T-helper 1 cell treated with Interleukin-12 subunit alpha and Interleukin-12 subunit beta and Interleukin-4 antibody, amounts not matched to agents 30 μg/mL and 1 μg/mL, for 36 hours (primary cell): ENCODE data around the gene KLHL17.

ENCODE experiments used
- H3K27ac Mint-ChIP-seq: one replicate; pipeline ENCODE4 v1.8.0; 2021; ENCODE audit warnings: mild to moderate bottlenecking, mixed read lengths
- H3K27me3 Mint-ChIP-seq: one replicate; pipeline ENCODE4 v1.8.0; 2021; ENCODE audit warnings: low read depth, mixed read lengths
- H3K36me3 Mint-ChIP-seq: one replicate; pipeline ENCODE4 v1.8.0; 2021; ENCODE audit warnings: low read depth, mixed read lengths
- H3K4me1 Mint-ChIP-seq: one replicate; pipeline ENCODE4 v1.8.0; 2021; ENCODE audit warnings: low read depth, mixed read lengths
- H3K4me3 Mint-ChIP-seq: one replicate; pipeline ENCODE4 v1.8.0; 2021; ENCODE audit warnings: mild to moderate bottlenecking, moderate library complexity, mixed read lengths
- H3K9me3 Mint-ChIP-seq: one replicate; pipeline ENCODE4 v1.8.0; 2021; ENCODE audit warnings: mixed read lengths

Gene KLHL17

DNA sequence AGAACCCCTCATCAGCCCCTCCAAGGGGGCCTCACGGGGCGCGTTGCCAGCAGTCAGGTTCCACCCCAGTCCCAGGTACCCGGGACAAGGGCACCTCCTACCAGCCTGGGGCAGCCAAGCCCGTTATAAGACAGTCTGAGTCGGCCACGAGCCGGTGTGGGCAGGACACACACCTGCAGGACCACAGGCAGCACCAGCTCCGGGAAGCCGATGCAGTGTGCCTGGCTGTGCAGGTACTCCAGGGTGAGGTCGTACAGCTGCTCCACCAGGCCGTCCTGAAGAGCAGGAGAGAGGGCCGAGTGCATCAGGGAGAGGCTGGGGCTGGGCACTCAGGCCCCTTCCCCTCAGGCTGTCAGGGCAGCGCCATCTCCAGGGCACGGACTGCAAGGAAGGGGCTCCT, 12.4 kb upstream of the KLHL17 start:
- Mint-ChIP-seq H3K4me3 (no peak overlapping the region), H3K9me3 (no peaks in the 10 kb centered on the region), H3K27ac (no peak overlapping the region), H3K27me3 (peaks cover 4% of the 10 kb centered on the region), H3K36me3 (peaks cover 30% of the 10 kb centered on the region), H3K4me1 (no peaks in the 10 kb centered on the region)

DNA sequence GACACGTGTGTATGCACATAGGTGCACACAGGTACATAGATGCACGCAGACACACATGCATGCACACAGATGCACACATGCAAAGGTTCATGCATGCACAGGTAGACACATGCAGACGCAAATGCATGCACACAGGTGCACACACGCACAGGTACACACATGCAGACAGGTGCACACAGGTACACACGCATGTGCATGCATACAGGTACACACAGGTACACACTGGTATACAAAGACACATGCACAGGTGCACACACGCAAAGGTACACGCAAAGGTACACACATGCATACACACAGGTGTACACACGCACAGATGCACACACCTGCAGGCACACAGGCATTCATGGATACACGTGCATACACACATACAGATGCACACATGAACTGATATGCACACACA, 10.1 kb upstream of the KLHL17 start:
- Mint-ChIP-seq H3K4me3 (no peak overlapping the region), H3K27me3 (no peaks in the 10 kb centered on the region), H3K36me3 (peaks cover 40% of the 10 kb centered on the region), H3K4me1 (no peaks in the 10 kb centered on the region), H3K9me3 (no peaks in the 10 kb centered on the region), H3K27ac (no peak overlapping the region)

DNA sequence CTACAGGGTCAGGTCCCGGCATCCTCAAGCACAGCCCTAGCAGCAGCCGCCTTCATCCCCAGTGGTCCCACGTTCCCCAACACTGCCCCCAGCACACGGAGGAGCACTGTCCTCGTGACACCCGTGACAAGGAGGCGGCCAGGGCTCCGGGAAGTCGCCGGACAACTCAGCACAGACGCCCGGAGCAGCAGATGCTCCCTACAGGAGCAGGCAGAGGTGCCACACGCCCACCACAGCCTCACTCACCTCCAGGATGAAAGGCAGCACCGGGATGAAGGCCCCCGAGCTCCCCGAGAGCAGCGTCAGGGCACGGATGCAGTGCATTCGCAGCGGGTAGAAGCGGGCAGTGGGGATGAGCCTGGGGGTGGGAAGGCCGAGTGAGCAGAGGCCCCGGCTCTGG, 9.5 kb upstream of the KLHL17 start:
- no peak overlapping the region for H3K27ac Mint-ChIP-seq
- H3K27me3 Mint-ChIP-seq = no peaks in the 10 kb centered on the region
- no peak overlapping the region for H3K4me3 Mint-ChIP-seq
- H3K9me3 Mint-ChIP-seq = no peaks in the 10 kb centered on the region
- H3K36me3 Mint-ChIP-seq = peaks cover 37% of the 10 kb centered on the region
- no peaks in the 10 kb centered on the region for H3K4me1 Mint-ChIP-seq

DNA sequence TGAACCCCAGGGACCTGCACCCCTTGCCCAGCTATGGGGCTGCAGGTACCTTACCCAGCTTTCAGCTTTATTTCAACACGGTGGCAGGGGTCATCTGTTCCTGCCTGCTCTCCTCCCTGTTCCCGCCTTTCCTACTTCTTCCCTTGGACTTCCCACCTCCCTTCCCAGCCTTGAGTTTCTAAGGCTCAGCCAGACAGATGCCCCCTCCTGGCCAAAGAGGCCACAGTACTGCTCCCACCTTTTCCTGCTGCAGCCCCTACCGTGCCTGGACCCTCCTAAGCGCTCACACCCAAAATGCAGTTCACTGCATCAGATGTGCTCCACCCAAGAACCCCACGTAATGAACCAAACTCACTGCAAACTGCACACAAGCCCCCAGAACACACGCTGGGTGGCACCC, 9.0 kb upstream of the KLHL17 start:
- peaks cover 36% of the 10 kb centered on the region for H3K36me3 Mint-ChIP-seq
- no peak overlapping the region for H3K4me3 Mint-ChIP-seq
- H3K9me3 Mint-ChIP-seq = no peaks in the 10 kb centered on the region
- H3K27ac Mint-ChIP-seq = no peak overlapping the region
- H3K4me1 Mint-ChIP-seq = no peaks in the 10 kb centered on the region
- H3K27me3 Mint-ChIP-seq = no peaks in the 10 kb centered on the region

DNA sequence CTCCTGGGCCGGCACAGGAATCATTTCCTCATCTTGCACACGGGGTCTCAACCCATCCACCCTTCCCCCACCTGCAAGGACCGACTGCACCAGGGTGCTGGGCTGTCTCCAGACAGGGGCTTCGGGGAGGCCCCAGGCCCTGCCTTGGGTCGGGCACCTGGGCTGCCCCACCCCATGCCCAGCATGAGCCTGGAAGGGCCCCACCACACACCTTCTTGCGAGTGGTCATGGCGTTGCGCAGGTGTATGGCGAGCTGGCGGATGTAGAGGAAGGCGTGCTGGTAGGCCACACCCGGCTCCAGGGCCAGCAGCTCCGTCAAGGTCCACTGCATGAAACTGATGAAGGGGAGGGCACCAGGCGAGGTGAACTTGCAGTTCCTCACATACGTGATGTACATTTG, 8.2 kb upstream of the KLHL17 start:
- Mint-ChIP-seq H3K4me3 (no peak overlapping the region), H3K36me3 (peaks cover 35% of the 10 kb centered on the region), H3K9me3 (no peaks in the 10 kb centered on the region), H3K27ac (no peak overlapping the region), H3K27me3 (no peaks in the 10 kb centered on the region), H3K4me1 (no peaks in the 10 kb centered on the region)

DNA sequence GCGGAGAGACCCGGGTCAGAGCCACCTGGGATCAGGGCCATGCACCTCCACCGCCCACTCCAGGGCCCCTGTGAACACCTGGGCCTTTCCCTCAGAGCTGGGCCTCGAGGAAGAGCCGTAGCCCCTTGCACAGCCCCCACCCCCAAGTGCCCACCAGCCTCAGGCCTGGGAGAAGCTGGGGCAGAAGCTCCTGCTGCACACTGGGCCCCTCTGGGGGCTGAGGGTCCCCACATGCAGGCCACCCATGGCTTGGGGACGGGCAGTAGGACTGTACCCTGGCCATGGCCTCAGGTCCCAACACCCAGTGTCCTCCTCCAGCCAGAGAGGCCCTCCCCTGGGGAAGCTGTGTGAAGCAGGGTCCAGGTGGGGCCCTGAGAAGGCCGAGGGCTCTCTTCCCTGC, 7.8 kb upstream of the KLHL17 start:
- Mint-ChIP-seq H3K27ac (no peak overlapping the region), H3K4me3 (no peak overlapping the region), H3K9me3 (no peaks in the 10 kb centered on the region), H3K27me3 (no peaks in the 10 kb centered on the region), H3K4me1 (peaks cover 4% of the 10 kb centered on the region), H3K36me3 (peaks cover 34% of the 10 kb centered on the region)

DNA sequence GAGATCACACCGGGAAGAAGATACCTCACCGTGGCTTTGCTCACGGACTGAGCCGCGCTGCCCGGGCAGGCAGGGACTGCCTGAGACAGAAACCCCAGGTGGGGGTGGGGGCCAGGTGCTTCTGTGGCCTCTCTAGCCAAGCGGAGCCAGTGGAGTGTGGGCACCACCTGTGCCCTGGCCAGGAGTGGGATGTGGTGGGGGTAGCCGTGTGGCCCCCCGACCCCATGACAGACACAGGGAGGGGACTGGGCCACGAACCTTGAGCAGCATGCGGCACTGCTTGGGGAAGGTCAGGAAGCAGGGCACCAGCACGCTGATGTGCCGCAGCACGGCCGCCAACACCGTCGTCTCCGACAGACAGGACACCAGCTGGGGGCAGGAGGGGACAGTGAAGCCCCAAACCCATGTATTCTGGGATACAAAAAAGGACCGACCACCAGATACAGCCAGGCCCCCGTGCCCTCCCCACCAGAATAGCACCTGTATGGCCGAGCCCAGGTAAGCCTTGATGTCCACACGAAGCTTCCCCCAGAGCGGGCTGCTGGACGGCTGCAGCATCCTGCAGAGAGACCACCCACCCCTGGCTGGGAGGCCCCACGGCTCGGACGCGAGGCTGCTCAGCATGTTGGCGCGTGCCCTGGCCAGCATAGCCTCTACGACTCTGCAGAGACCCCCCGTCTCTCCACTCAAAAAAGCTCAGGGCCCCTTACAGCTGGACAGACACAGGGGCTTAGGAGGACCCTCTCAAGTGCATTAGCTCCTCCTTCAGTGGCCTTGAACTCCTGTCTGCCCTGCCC, 6.7 kb upstream of the KLHL17 start:
- H3K4me3 Mint-ChIP-seq = no peak overlapping the region

DNA sequence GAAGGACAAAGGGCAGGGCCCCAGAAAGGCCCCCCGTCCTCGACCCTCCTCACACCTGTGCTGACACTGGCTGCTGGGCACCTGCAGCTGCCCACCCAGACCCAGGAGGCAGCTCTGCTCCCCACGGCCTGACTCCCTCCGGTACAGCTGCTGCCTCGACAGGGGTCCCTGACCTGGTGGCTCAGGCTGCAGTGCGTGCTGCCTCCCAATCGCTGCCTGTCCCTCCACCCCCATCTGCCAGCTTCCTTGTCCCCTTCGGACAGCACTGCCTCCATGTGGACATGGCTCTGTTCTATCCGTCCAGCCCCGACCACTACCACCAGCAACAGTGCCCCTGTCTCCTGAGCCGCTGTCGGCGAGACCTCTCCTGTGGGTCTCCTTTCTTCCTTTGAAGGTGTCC, 5.5 kb upstream of the KLHL17 start:
- Mint-ChIP-seq H3K4me3 (no peak overlapping the region), H3K36me3 (peaks cover 28% of the 10 kb centered on the region), H3K27me3 (no peaks in the 10 kb centered on the region), H3K9me3 (no peaks in the 10 kb centered on the region), H3K27ac (no peak overlapping the region), H3K4me1 (peaks cover 9% of the 10 kb centered on the region)

More for the DNA sequence above, 6.7 kb upstream of the KLHL17 start:
- peaks cover 33% of the 10 kb centered on the region for H3K36me3 Mint-ChIP-seq
- no peaks in the 10 kb centered on the region for H3K27me3 Mint-ChIP-seq
- peaks cover 9% of the 10 kb centered on the region for H3K4me1 Mint-ChIP-seq
- no peak overlapping the region for H3K27ac Mint-ChIP-seq
- H3K9me3 Mint-ChIP-seq = no peaks in the 10 kb centered on the region

DNA sequence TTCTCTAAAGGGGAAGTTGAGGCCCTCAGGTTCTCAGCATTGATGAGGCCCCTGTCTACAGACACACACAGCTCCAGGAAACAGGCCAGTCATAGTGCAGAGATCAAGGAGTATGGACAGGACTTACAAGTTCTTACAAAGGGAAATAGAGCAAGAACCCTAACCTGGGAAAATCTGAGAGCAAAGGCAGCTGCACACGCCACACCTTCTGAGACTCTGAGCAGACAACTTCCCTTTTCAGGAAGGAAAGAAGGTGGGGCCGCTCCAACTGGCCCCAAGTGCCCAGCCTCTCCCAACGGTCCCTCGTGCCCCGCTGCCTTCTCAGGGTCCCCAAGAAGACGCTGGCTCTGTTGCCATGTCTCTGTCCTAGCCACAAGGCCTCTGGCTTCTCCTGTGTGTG, 4.9 kb upstream of the KLHL17 start:
- Mint-ChIP-seq H3K9me3 (no peaks in the 10 kb centered on the region), H3K36me3 (peaks cover 23% of the 10 kb centered on the region), H3K27ac (peak overlapping the region; percentile 10)

DNA sequence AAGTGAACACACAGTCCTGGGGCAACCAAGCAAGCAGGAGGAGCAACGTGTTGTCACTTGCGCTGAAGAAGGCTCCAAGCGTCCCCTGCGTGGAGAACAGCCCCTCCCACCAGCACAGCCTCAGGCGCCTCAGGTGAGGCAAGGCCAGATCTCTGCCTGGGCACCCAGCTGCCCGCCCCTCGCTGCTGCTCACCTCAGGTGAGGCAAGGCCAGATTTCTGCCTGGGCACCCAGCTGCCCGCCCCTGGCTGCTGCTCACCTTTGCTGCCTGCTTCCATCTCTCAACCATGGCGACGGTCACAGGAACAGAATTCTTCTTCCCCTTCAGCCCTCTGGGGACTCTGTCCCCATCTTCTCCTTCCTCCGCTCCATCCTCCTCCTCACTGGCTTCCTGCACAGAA, 3.7 kb upstream of the KLHL17 start:
- H3K9me3 Mint-ChIP-seq = no peaks in the 10 kb centered on the region
- no peaks in the 10 kb centered on the region for H3K27me3 Mint-ChIP-seq
- peaks cover 14% of the 10 kb centered on the region for H3K36me3 Mint-ChIP-seq
- H3K4me1 Mint-ChIP-seq = peaks cover 9% of the 10 kb centered on the region
- no peak overlapping the region for H3K27ac Mint-ChIP-seq
- H3K4me3 Mint-ChIP-seq = no peak overlapping the region

More for the DNA sequence above, 4.9 kb upstream of the KLHL17 start:
- H3K4me1 Mint-ChIP-seq = peaks cover 9% of the 10 kb centered on the region
- no peak overlapping the region for H3K4me3 Mint-ChIP-seq
- H3K27me3 Mint-ChIP-seq = no peaks in the 10 kb centered on the region

DNA sequence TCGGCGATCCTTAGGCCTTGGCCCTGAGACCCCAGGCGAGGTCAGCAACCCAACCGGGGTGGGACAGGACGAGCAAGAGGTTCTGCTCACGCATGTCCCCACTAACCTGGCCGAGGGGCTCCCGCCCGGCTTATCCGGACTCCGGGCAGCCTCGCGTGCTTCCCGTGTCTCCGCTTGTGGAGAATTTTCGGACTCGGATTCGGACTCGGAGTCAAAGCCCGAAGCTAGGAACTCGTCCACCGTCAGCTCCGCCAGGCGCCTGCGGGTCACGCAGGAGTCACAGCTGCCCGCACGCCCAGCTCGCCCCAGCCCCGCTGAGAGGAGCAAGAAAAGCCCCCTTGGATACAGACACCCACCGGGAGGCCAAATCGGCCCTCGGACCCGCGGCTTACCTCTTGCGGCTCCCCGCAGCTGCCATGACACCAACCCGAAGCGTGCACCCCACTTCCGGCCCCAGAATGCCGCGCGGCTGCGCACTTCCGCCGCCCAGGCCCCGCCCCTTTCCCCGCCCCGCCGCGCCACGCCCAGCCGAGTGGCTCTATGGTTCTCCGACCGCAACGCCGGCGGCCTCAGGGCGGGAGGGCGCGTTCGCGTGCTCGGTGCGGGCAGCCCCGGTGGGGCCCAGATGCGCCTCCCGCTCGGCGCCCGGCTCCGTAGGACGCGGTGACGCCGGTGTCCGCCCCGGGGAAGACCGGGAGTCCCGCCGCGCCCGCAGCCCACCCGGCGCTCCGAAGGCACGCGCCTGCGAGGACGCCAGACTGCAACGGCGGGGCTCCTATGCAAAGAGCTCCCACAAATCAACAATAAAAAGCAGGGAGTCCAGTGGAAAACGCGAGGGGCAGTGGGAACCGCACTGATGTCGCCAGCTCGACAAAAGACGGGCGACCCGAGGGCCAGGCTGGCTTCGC, 1.3 kb upstream of the KLHL17 start, which contains the start of gene NOC2L:
Gene NOC2L, minus strand, starts transcription at position 434 of the 908 bp plus-strand sequence. Its CDS starts 16 bp downstream, at position 418.
- Mint-ChIP-seq H3K4me1 (peaks cover 12% of the 10 kb centered on the region), H3K36me3 (peaks cover 9% of the 10 kb centered on the region), H3K27ac (peak within 1 kb of the TSS; percentile 87), H3K4me3 (peak within 1 kb of the TSS; percentile 99), H3K9me3 (no peaks in the 10 kb centered on the region), H3K27me3 (no peaks in the 10 kb centered on the region)

DNA sequence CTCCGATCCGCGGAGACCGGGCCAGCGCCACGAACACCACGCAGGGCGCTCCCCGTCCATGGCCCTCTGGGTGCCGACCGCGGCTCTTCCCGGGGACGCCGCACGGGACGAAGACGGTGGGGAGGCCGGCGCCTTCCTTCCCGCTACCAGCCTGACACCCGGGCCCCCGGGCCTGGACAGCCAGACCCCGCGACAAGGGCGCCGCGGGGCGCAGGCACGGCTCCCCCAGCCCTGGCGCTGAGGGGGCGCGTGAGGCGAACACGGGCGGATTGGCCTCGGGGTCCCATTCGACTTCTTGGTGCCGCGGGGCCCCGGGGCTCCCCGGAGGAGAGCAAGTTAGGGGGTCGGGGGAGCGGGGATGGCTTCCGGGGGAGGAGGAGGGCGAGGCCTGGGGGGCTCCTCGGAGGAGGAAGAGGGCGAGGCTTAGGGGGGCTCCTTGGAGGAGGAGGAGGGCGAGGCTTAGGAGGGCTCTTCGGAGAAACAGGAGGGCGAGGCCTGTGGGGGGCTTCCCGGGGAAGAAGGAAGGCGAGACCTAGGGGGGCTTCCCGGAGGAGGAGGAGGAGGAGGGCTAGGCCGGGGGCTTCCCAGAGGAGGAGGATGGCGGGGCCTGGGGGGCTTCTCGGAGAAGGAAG, 537 bp upstream of the KLHL17 start:
- H3K4me1 Mint-ChIP-seq = peaks cover 12% of the 10 kb centered on the region
- H3K4me3 Mint-ChIP-seq = peak overlapping the region; percentile 66
- no peaks in the 10 kb centered on the region for H3K9me3 Mint-ChIP-seq
- no peak overlapping the region for H3K27ac Mint-ChIP-seq
- H3K27me3 Mint-ChIP-seq = no peaks in the 10 kb centered on the region
- peaks cover 3% of the 10 kb centered on the region for H3K36me3 Mint-ChIP-seq

DNA sequence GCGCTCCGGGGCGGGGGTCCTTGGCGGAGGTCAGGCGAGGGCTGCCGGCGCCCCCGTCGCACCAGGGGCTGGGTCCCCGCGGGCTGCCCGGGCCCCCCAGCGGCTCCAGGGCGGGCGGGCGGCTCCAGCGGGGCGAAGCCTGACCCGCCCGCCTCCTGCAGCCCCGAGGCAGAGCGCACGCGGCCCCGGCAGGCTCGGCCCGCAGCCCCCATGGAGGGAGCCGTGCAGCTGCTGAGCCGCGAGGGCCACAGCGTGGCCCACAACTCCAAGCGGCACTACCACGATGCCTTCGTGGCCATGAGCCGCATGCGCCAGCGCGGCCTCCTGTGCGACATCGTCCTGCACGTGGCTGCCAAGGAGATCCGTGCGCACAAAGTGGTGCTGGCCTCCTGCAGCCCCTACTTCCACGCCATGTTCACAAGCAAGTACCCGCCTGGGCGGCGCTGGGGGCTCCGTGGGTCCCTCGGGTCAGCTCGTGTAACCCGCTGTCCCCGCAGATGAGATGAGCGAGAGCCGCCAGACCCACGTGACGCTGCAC, 817 bp downstream of the KLHL17 start:
- Mint-ChIP-seq H3K9me3 (no peaks in the 10 kb centered on the region), H3K36me3 (peaks cover 2% of the 10 kb centered on the region), H3K4me3 (peak overlapping the region; percentile 63), H3K27ac (no peak overlapping the region), H3K27me3 (no peaks in the 10 kb centered on the region), H3K4me1 (peaks cover 12% of the 10 kb centered on the region)
